ENCODE measurements around the gene HILPDA. TPM values are rescaled to one million over a fixed set of nuclear protein-coding genes. Genes with fewer than 3 reads are reported as not detected.

The HILPDA gene
- total and polyA plus RNA-seq, 10 of the 15 experiments (the other 5 are each of a cell fraction or from before 2014, with no cell fraction given), result 12.0 to 232 (median 26.4) TPM

GRCh38 chr7:128455543-128456254 lies at the start of gene HILPDA (continued):
- TF ChIP-seq, protein P1, sequence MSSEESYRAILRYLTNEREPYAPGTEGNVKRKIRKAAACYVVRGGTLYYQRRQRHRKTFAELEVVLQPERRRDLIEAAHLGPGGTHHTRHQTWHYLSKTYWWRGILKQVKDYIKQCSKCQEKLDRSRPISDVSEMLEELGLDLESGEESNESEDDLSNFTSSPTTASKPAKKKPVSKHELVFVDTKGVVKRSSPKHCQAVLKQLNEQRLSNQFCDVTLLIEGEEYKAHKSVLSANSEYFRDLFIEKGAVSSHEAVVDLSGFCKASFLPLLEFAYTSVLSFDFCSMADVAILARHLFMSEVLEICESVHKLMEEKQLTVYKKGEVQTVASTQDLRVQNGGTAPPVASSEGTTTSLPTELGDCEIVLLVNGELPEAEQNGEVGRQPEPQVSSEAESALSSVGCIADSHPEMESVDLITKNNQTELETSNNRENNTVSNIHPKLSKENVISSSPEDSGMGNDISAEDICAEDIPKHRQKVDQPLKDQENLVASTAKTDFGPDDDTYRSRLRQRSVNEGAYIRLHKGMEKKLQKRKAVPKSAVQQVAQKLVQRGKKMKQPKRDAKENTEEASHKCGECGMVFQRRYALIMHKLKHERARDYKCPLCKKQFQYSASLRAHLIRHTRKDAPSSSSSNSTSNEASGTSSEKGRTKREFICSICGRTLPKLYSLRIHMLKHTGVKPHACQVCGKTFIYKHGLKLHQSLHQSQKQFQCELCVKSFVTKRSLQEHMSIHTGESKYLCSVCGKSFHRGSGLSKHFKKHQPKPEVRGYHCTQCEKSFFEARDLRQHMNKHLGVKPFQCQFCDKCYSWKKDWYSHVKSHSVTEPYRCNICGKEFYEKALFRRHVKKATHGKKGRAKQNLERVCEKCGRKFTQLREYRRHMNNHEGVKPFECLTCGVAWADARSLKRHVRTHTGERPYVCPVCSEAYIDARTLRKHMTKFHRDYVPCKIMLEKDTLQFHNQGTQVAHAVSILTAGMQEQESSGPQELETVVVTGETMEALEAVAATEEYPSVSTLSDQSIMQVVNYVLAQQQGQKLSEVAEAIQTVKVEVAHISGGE (CRISPR knock-in tag; IDR thresholded peaks at IDR 0.05), result no peak
- TF ChIP-seq TCF12 (IDR thresholded peaks at IDR 0.05; ENCODE audit: low read depth, low read length) (peak; percentile 61; the same call in 1 of the 2 replicates), IRF3 (IDR thresholded peaks at IDR 0.05) (no peak), NKRF (conservative IDR thresholded peaks at IDR 0.05) (peak; percentile 87), MEF2B (IDR thresholded peaks at IDR 0.05; ENCODE audit: partially characterized antibody, poor library complexity, severe bottlenecking) (peak; percentile 55), DPF2 (IDR thresholded peaks at IDR 0.05) (peak; percentile 90; the same call in 1 of the 2 replicates), MTA3 (IDR thresholded peaks at IDR 0.05; ENCODE audit: borderline replicate concordance, low read length) (no peak), CBFB (IDR thresholded peaks at IDR 0.05; ENCODE audit: low read depth) (peak; percentile 65), SPI1 (IDR thresholded peaks at IDR 0.05; ENCODE audit: borderline replicate concordance, insufficient read depth, low read depth, low read length) (no peak), LARP7 (IDR thresholded peaks at IDR 0.05) (peak; percentile 90)
- TF ChIP-seq, protein P2, sequence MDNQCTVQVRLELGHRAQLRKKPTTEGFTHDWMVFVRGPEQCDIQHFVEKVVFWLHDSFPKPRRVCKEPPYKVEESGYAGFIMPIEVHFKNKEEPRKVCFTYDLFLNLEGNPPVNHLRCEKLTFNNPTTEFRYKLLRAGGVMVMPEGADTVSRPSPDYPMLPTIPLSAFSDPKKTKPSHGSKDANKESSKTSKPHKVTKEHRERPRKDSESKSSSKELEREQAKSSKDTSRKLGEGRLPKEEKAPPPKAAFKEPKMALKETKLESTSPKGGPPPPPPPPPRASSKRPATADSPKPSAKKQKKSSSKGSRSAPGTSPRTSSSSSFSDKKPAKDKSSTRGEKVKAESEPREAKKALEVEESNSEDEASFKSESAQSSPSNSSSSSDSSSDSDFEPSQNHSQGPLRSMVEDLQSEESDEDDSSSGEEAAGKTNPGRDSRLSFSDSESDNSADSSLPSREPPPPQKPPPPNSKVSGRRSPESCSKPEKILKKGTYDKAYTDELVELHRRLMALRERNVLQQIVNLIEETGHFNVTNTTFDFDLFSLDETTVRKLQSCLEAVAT (IDR thresholded peaks at IDR 0.05), result peak; percentile 43
- TF ChIP-seq, protein P3, sequence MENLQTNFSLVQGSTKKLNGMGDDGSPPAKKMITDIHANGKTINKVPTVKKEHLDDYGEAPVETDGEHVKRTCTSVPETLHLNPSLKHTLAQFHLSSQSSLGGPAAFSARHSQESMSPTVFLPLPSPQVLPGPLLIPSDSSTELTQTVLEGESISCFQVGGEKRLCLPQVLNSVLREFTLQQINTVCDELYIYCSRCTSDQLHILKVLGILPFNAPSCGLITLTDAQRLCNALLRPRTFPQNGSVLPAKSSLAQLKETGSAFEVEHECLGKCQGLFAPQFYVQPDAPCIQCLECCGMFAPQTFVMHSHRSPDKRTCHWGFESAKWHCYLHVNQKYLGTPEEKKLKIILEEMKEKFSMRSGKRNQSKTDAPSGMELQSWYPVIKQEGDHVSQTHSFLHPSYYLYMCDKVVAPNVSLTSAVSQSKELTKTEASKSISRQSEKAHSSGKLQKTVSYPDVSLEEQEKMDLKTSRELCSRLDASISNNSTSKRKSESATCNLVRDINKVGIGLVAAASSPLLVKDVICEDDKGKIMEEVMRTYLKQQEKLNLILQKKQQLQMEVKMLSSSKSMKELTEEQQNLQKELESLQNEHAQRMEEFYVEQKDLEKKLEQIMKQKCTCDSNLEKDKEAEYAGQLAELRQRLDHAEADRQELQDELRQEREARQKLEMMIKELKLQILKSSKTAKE (IDR thresholded peaks at IDR 0.05; ENCODE audit: low read depth, poor library complexity, severe bottlenecking), result peak; percentile 63
- TF ChIP-seq, protein P4, sequence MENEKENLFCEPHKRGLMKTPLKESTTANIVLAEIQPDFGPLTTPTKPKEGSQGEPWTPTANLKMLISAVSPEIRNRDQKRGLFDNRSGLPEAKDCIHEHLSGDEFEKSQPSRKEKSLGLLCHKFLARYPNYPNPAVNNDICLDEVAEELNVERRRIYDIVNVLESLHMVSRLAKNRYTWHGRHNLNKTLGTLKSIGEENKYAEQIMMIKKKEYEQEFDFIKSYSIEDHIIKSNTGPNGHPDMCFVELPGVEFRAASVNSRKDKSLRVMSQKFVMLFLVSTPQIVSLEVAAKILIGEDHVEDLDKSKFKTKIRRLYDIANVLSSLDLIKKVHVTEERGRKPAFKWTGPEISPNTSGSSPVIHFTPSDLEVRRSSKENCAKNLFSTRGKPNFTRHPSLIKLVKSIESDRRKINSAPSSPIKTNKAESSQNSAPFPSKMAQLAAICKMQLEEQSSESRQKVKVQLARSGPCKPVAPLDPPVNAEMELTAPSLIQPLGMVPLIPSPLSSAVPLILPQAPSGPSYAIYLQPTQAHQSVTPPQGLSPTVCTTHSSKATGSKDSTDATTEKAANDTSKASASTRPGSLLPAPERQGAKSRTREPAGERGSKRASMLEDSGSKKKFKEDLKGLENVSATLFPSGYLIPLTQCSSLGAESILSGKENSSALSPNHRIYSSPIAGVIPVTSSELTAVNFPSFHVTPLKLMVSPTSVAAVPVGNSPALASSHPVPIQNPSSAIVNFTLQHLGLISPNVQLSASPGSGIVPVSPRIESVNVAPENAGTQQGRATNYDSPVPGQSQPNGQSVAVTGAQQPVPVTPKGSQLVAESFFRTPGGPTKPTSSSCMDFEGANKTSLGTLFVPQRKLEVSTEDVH (IDR thresholded peaks at IDR 0.05; ENCODE audit: low read depth, partially characterized antibody), result no peak

Data from GM12878 (cell line).